ENCODE results near the gene SUFU.

SUFU gene

DNA sequence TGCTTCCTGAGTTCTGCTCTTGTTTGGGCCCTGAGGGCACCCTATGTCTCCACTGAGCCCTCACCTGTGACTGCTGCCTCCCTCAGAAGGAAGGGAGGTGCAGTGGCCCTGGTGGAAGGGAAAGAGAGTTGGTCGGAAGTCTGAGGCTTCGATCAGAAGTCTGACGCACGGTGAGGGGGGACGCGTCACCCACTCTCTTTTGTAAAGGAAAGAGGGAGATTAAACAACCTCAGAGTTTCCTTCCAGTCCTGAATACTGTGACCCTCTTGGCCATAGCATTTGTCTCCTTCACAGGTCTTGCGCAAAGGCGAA, 109.1 kb downstream of the SUFU start:
- no peak for DNase-seq (ENCODE audit: low read depth, low spot score)
- H3K27ac ChIP-seq: no peak overlapping the region

DNA sequence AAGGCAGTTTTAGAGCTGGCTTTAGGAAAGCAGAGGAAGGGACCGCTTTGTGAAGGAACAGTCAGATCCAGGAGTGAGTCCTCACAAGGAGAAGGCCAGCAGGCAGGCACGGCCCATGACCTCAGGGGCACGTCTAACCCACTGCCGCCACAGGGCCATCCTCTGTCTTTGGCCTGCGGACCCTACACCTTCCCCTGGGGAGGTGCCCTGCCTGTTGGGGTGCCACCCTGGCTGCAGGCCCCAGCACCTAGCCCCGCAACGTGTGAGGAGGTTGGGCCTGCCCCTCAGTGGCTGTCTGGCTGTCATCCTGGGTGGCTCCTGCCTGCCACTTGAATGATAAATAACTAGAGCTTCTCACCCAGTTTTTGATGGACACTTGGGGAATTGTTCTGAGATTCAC, 109.5 kb downstream of the SUFU start:
- H3K27ac ChIP-seq: no peak overlapping the region
- no peak for DNase-seq (ENCODE audit: low read depth, low spot score)

GRCh38 chr10:102613785-102614184, 110.0 kb downstream of the SUFU start:
- no peak for DNase-seq (ENCODE audit: low read depth, low spot score)
- no peak overlapping the region for H3K27ac ChIP-seq

- H3K27ac ChIP-seq: no peak overlapping the region
- no peak for DNase-seq (ENCODE audit: low read depth, low spot score)
Observed at GRCh38 chr10:102614888-102615287, 111.1 kb downstream of the SUFU start.

GRCh38 chr10:102615361-102615760, 111.6 kb downstream of the SUFU start:
- DNase-seq (ENCODE audit: low read depth, low spot score): no peak

DNA sequence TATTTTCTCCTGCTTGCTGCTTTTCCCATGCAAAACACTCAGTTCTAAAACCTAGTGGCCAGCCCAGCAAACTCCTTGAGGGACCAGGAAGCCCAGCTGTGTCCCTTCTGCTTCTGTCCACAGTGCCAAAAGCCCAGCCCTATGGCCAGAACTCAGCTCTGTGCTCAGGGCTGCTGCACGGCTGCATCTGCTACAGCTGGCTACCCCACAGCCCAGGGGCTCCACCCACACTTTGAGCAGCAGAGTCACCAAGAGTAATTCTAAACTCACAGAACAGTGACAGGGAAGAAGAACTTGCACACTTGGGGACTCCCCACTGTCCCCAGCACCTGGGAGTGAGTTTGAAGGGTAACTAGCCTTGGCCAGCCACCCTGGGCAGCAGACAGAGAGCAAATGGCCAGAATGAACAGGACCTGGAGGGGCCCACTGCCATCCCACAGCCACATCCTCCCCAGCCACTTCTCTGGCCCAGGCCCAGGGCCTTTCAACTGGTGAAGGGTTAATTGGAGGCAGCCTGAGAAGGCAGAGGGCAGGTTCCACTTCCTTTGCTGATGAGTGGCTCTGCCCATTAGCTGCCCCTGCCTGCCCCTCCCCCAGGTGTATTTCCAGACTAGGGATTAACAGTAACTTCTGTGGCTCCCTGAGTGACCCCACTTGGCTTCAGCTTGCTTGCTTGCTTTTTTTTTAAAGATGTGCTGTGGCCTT, 112.4 kb downstream of the SUFU start:
- DNase-seq (ENCODE audit: low read depth, low spot score): no peak
- H3K27ac ChIP-seq: no peak overlapping the region

More at GRCh38 chr10:102615361-102615760, 111.6 kb downstream of the SUFU start:
- H3K27ac ChIP-seq: no peak overlapping the region

- no peak for DNase-seq (ENCODE audit: low read depth, low spot score)
- H3K27ac ChIP-seq: no peak overlapping the region
Observed at GRCh38 chr10:102617041-102617440, 113.3 kb downstream of the SUFU start.

DNA sequence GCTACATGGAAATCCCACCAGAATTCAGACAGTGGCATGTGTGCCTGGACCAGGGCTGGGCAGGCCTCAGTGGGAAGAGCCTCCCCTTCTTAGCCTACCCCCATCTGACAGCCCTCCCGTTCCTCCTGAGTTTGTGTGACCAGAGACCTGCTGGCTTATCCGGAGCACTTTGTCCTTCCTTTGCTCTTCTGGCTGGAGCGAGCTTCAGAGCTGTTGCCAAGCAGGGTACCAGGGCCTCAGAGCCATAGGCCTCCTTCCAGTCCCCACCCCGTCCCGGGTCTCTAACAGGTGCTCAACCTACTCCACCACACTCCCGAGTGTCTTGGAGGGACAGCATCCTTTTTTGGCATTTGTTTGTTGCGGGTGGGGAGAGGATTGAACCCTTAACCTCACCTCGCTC, 114.0 kb downstream of the SUFU start:
- DNase-seq (ENCODE audit: low read depth, low spot score): no peak
- H3K27ac ChIP-seq: no peak overlapping the region

DNA sequence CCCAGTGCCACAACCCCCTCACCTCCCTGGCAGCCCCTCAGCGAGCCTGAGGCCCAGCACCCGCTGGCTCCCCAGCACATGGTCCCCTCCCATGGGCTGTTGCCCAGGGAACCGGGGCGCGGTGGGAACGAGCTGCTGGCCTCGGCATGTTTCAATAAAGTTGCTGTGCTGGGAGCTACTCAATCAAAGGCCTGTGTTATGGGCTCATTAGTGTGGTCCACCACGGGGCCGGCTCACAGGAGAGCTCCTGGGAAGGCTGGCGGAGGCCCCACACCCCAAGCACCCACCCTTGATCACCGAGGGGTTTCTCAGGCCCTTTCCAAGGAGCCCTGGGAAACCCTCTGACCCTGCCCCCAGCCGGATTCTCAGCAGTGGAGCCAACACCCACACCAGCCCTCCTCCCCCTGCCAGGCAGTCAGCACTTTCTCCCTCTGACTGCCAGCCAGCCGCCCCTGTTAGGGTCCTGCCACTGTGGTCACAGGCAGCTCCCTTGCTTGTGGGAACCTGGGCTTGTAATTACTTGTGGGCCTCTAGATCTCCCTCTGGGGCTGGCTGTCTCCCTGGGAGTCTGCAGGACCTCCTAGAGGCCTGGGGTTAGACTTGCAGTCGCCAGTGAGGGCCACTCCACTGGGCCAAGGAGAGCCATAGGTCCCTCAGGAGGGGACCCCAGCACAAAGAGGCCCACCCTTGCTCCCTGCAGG, 115.7 kb downstream of the SUFU start:
- H3K27ac ChIP-seq: no peak overlapping the region
- no peak for DNase-seq (ENCODE audit: low read depth, low spot score)

DNA sequence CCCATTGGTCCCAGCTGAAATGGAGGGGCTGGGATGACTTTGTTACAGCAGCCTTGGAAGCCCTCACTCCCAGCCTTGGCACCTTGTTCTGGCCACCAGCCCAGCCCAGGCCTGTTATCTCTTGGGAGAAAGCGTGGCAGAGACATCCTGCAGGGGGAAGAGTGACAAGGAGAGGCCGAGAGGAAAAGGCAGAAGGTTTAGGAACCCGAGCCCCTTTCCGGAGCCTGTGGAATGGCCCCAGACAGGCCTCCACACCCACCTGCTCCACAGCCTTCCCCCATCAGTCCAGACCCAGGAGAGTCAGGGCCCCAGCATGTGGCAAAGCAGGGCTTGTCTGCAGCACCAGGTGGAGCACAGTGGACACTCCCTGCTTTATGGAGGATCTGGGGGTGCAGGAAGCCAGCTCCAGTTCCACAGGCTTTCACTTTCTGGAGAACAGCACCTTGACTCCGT, 116.4 kb downstream of the SUFU start:
- no peak for DNase-seq (ENCODE audit: low read depth, low spot score)
- H3K27ac ChIP-seq: no peak overlapping the region

DNA sequence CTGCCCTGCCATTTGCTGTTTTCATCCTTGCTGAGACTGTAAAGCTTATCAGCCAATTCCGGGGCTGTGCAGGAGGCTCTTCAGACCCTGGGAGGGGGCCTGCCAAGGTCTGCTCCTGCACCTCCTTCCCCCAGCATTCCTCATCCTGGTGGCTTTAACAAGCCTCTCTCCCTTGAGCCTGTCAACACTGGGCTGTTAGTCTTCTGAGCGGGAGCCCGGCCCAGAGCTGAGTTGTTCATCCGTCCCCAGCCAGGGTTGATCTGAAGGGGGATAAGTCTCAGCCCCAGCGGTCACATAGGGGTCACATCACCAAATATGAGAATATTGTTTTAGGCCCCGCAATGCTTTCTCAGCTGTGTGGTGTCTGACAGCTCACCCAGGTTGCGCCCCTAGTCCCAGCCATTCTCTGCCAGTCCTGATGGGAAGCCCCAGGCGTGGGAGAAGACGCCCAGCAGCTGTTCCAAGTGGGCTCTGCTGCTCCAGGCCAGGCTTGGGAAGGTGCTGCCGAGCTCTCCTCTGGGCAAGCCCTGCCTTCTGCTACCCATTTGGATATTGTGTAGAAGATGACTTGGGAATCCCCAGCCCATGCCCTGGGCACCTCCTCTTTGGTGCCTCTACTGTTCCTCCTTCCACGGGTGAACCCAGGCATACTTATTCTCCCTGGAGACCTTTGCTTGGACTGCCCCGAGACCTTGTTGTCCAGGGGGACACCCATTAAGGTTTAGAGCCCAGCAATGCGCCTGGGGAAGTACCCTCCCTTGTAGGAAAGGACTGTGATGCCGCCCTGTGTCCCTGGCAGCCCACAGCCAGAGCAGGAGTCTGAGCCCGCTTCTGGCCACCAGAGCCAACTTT, 117.0 kb downstream of the SUFU start:
- H3K27ac ChIP-seq: no peak overlapping the region

GRCh38 chr10:102621443-102622325, 117.9 kb downstream of the SUFU start:
- DNase-seq (ENCODE audit: low read depth, low spot score): no peak
- peak overlapping the region; percentile 23 for H3K27ac ChIP-seq

More for the DNA sequence above, 117.0 kb downstream of the SUFU start:
- DNase-seq (ENCODE audit: low read depth, low spot score): no peak

GRCh38 chr10:102624094-102624493, 120.3 kb downstream of the SUFU start:
- peak overlapping the region; percentile 68 for H3K27ac ChIP-seq
- no peak for DNase-seq (ENCODE audit: low read depth, low spot score)

DNA sequence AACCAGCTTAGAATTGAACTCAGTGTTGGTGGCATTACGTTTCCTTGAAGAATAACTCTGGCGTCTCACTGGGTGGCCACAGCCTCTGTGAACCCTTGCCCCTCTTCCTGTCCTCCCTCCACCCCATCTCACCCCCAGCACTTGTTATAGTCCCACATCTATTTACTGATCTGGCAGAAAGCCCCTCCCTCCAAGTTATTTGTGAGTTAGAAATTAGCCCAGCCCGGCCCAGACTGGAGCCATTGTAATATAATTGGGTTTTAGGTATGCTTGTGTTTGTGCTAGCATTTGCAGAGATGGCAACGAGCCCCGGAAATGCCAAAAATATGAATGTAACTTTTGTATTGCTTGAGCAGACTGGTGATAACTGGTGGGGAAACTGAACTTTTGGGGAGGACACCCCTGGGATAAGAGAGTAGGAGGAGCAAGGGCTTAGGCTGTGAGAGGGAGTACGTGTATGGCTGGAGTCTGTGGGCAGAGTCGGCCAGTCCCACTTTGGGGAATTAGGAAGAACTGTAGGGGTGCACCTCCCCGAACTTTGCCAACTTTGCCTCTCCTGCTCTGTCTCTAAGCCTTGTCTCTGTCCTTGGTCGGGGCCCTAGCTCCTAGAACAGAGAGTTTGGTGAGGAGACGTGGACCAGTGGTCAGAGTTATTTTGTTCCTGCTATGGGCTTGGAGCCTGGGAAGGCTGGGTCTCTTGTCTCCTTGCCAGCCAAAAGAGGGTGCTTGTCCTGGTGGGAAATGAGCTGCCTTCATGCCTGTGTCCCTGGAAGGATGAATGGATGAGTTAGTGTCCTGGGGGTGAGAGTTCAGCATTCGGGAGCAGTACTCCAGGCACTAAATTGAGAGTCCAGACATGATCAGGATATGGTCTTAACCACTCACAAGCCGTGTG, 121.2 kb downstream of the SUFU start:
- DNase-seq (ENCODE audit: low read depth, low spot score): no peak
- peak overlapping the region; percentile 68 for H3K27ac ChIP-seq

GRCh38 chr10:102626026-102626685, 122.4 kb downstream of the SUFU start:
- peak overlapping the region; percentile 68 for H3K27ac ChIP-seq
- DNase-seq (ENCODE audit: low read depth, low spot score): no peak

DNA sequence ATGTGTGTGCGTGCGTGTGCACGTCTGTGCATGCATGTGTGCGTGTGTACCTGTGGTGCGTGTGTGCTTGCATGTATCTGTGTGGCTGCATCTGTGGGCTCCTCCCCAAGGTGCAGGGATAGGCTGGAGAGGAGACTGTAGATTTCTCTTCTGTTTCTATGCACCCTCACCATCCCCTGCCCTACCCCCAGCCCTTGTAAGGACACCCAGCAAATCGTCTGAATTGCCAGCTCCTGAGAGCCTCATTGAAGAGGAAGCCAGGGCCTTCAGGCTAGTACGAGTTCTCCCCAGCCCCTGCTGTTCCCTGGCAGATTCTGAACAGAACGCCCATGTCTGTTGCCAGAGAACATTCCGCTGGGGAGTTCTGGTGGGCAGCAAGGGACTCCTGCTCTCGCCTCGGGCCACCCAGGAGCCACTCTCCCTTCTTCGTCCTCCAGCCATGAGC, 123.5 kb downstream of the SUFU start:
- peak overlapping the region; percentile 78 for H3K27ac ChIP-seq
- DNase-seq (ENCODE audit: low read depth, low spot score): no peak

DNA sequence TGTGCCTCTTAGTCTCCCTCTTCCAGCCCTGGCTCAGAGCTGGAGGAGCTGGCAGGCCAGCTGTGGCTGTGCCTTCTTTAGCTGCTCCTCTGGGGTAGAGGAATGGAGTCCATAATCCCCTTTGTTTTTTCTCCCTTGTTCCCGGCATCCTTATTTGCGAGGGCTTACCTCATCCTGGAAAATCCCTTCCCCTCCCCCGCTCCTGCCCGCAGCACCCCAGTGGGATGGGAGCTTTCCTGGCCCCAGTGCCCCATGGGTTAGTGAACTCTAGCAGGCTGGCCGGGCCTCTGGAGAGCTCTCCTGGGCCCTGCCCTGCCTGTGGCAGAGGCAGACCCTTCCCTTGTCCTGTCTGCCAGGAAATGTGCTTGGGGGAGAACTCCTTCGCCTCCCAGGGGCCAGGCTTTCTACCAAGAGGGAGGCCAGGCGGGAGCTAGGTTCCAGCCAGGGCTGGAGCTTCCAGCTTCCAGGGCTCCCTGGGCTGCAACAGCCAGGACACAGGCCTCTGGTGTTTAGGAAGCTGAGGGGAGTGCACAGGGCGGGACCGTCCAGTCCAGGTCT, 124.0 kb downstream of the SUFU start:
- peak overlapping the region; percentile 78 for H3K27ac ChIP-seq
- DNase-seq (ENCODE audit: low read depth, low spot score): no peak

GRCh38 chr10:102628451-102628911, 124.7 kb downstream of the SUFU start:
- peak overlapping the region; percentile 78 for H3K27ac ChIP-seq
- no peak for DNase-seq (ENCODE audit: low read depth, low spot score)
